ENCODE measurements around the gene LAMB3. TPM values are rescaled to one million over a fixed set of nuclear protein-coding genes. Genes with fewer than 3 reads are reported as not detected.

LAMB3 gene
- total RNA-seq, 4 donors from 2014 or later, result 47.2 to 147 (median 126) TPM

GRCh38 chr1:209586221-209586740 is 65.9 kb downstream of the LAMB3 start:
- no peaks in the 10 kb centered on the region for H3K9me3 ChIP-seq
- intact Hi-C loops (cut with DNase I; ENCODE audit: low total_unique reads) (no loop called here), in situ Hi-C loops (cut with MboI; ENCODE audit: low pct_ligation_motif_present in 1 of 4, low pct_unique_long_range_greater_than_20kb in 1 of 4, low sequenced_read_pairs in 3 of 4) (no loop called here)
- DNase-seq, result no peak
- WGBS, 2 donors (ENCODE audit: low coverage in 1 of 2), result 53 to 61% methylated on average over 2 to 4 of the region's 4 CpGs
- H3K27ac ChIP-seq, result no peak overlapping the region
- H3K4me3 ChIP-seq, result no peak overlapping the region
- no peaks in the 10 kb centered on the region for H3K36me3 ChIP-seq
- TF ChIP-seq POLR2AphosphoS5 (IDR thresholded peaks at IDR 0.05) (no peak), EP300 (IDR thresholded peaks at IDR 0.05; ENCODE audit: low read depth) (no peak), POLR2A (IDR thresholded peaks at IDR 0.05) (no peak)
- TF ChIP-seq, protein P1, sequence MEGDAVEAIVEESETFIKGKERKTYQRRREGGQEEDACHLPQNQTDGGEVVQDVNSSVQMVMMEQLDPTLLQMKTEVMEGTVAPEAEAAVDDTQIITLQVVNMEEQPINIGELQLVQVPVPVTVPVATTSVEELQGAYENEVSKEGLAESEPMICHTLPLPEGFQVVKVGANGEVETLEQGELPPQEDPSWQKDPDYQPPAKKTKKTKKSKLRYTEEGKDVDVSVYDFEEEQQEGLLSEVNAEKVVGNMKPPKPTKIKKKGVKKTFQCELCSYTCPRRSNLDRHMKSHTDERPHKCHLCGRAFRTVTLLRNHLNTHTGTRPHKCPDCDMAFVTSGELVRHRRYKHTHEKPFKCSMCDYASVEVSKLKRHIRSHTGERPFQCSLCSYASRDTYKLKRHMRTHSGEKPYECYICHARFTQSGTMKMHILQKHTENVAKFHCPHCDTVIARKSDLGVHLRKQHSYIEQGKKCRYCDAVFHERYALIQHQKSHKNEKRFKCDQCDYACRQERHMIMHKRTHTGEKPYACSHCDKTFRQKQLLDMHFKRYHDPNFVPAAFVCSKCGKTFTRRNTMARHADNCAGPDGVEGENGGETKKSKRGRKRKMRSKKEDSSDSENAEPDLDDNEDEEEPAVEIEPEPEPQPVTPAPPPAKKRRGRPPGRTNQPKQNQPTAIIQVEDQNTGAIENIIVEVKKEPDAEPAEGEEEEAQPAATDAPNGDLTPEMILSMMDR (IDR thresholded peaks at IDR 0.05), result no peak
- peaks cover 0 to 8% (median 6%) of the 10 kb centered on the region in 4 donors for H3K4me1 ChIP-seq
- H3K27me3 ChIP-seq, result peaks cover 53% of the 10 kb centered on the region

DNA sequence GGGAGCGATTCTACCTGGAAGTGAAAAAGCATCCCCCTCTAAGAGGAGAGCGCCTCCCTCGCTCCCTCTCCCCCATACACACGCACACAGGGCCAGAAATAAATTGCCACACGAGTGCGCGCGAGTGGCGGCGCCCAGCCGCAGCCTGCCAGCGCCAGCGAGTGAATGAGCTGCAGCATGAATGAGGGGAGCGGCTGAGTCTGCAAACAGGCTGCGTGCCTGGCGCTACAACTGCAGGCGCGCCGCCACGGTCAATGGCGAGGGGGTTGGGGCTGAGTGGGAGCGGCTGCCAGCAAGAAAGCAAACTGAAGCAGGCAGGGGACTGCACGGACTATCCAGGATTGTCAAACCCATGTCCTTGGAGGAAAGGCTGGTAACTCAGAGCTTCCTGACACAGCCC is 66.6 kb downstream of the LAMB3 start:
- intact Hi-C loops (cut with DNase I; ENCODE audit: low total_unique reads) (no loop called here), in situ Hi-C loops (cut with MboI; ENCODE audit: low pct_ligation_motif_present in 1 of 4, low pct_unique_long_range_greater_than_20kb in 1 of 4, low sequenced_read_pairs in 3 of 4) (no loop called here)
- Histone ChIP-seq H3K27me3 (peaks cover 58% of the 10 kb centered on the region), H3K36me3 (no peaks in the 10 kb centered on the region), H3K4me3 (peak overlapping the region in 1 of 4 donors; percentile 3), H3K27ac (no peak overlapping the region), H3K9me3 (no peaks in the 10 kb centered on the region), H3K4me1 (peaks cover 0 to 8% (median 6%) of the 10 kb centered on the region in 4 donors)
- DNase-seq, result peak; percentile 45
- TF ChIP-seq EP300 (IDR thresholded peaks at IDR 0.05; ENCODE audit: low read depth) (no peak), POLR2AphosphoS5 (IDR thresholded peaks at IDR 0.05) (no peak), POLR2A (IDR thresholded peaks at IDR 0.05) (no peak)
- TF ChIP-seq, protein P1 (IDR thresholded peaks at IDR 0.05), result no peak
- WGBS, 2 donors (ENCODE audit: low coverage in 1 of 2), result 22 to 50% methylated on average over 1 to 22 of the region's 23 CpGs

DNA sequence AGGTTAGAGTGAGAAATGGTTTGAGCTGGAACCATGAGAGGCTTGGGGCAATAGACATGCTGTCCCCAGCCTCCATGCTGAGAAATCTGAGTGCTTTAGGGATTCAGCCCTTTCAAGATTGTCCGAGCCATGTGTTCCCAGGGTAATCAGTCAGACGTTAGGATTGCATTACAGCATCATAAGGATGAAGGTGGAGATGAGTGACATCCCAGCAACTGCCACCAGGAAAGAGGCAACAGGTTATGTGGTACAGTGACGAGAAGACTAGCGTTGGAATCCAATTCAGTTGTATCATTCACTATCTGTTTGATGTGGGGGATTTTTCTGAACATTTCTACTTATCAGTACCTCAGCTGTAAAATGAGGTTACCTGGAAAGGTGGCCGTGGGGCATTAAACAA is 67.0 kb downstream of the LAMB3 start:
- intact Hi-C loops (cut with DNase I; ENCODE audit: low total_unique reads), result no loop called here
- Histone ChIP-seq H3K4me1 (peaks cover 0 to 8% (median 6%) of the 10 kb centered on the region in 4 donors), H3K4me3 (no peak overlapping the region), H3K27ac (no peak overlapping the region), H3K36me3 (no peaks in the 10 kb centered on the region), H3K9me3 (no peaks in the 10 kb centered on the region), H3K27me3 (peaks cover 62% of the 10 kb centered on the region)
- in situ Hi-C loops (cut with MboI; ENCODE audit: low pct_ligation_motif_present in 1 of 4, low pct_unique_long_range_greater_than_20kb in 1 of 4, low sequenced_read_pairs in 3 of 4), result no loop called here
- no peak for DNase-seq
- WGBS, 2 donors (ENCODE audit: low coverage in 1 of 2), result 33 to 34% methylated on average over 4 to 5 of the region's 5 CpGs
- TF ChIP-seq POLR2AphosphoS5 (IDR thresholded peaks at IDR 0.05) (no peak), POLR2A (IDR thresholded peaks at IDR 0.05) (no peak), EP300 (IDR thresholded peaks at IDR 0.05; ENCODE audit: low read depth) (no peak)
- TF ChIP-seq, protein P1 (IDR thresholded peaks at IDR 0.05), result peak in 1 of 5 experiments; percentile 15

- DNase-seq, result no peak
- Histone ChIP-seq H3K27me3 (peaks cover 64% of the 10 kb centered on the region), H3K9me3 (no peaks in the 10 kb centered on the region), H3K36me3 (no peaks in the 10 kb centered on the region), H3K27ac (no peak overlapping the region), H3K4me1 (peaks cover 0 to 8% (median 6%) of the 10 kb centered on the region in 4 donors), H3K4me3 (no peak overlapping the region)
- intact Hi-C loops (cut with DNase I; ENCODE audit: low total_unique reads), result no loop called here
- 17 to 44% methylated on average over 2 to 13 of the region's 13 CpGs for WGBS, 2 donors (ENCODE audit: low coverage in 1 of 2)
- TF ChIP-seq POLR2AphosphoS5 (IDR thresholded peaks at IDR 0.05), result no peak
- no peak for TF ChIP-seq EP300 (IDR thresholded peaks at IDR 0.05; ENCODE audit: low read depth)
- TF ChIP-seq, protein P1 (IDR thresholded peaks at IDR 0.05), result no peak
- TF ChIP-seq POLR2A (IDR thresholded peaks at IDR 0.05), result no peak
- in situ Hi-C loops (cut with MboI; ENCODE audit: low pct_ligation_motif_present in 1 of 4, low pct_unique_long_range_greater_than_20kb in 1 of 4, low sequenced_read_pairs in 3 of 4), result no loop called here
Measured at GRCh38 chr1:209584231-209584672, 68.0 kb downstream of the LAMB3 start.

Data from transverse colon (tissue), 4 donors.